A673 (cell line): Measurements from ENCODE around the gene ZNRF3. TPM values are rescaled to one million over a fixed set of nuclear protein-coding genes. Genes with fewer than 3 reads are reported as not detected.
A peak's percentile ranks its signal among the peaks of the same experiment; 100 is the strongest.
"Not testable (repeated sequence)": the region's sequence is repeated elsewhere in the genome, so short reads cannot be mapped to it uniquely, and the experiment has no call there.

Experiments
- BruUV-seq: library from RNA; stranded (reverse); fragments of 400-500 nt; replicated peaks from 2 replicates; lab custom pipeline; 2021; lab: Mats Ljungman, UMichigan
- CTCF ChIA-PET: fragments of 300-600 bp; sonication (Branson Sonifier 250); formaldehyde crosslinking; loops from one replicate; lab custom pipeline; 2022; ENCODE audit warnings: antibody characterized with exemption; lab: Charles Lee
- POLR2A ChIA-PET: fragments of 300-600 bp; sonication (Branson Sonifier 250); formaldehyde crosslinking; loops from one replicate; lab custom pipeline; 2022; ENCODE audit warnings: antibody characterized with exemption; ENCODE audit not compliant: low non-redundant PET; lab: Charles Lee
- DNase-seq: peaks from one replicate; pipeline ENCODE4 v3.0.0-alpha.2; 2015; ENCODE audit warnings: low spot score
- H3K27ac ChIP-seq: fragments of 200-600 bp; sonication (generic); 2 replicates; pipeline ENCODE4 v1.5.1; 2016; ENCODE audit warnings: mixed run types, low read depth, mild to moderate bottlenecking, mixed read lengths, antibody characterized with exemption, low read length; ENCODE audit not compliant: poor library complexity, severe bottlenecking
- H3K27me3 ChIP-seq: fragments of 200-600 bp; sonication (generic); replicated peaks from 2 replicates; pipeline ENCODE4 v1.6.1; 2017; ENCODE audit warnings: mixed run types, low read depth, mild to moderate bottlenecking, mixed read lengths, antibody characterized with exemption, low read length; ENCODE audit not compliant: insufficient read depth, poor library complexity
- H3K36me3 ChIP-seq: fragments of 200-600 bp; sonication (generic); 2 replicates; pipeline ENCODE4 v1.6.1; 2016; ENCODE audit warnings: mixed run types, mild to moderate bottlenecking, mixed read lengths, antibody characterized with exemption, low read length; ENCODE audit not compliant: insufficient read depth, poor library complexity, severe bottlenecking
- H3K4me1 ChIP-seq: fragments of 200-600 bp; sonication (generic); 2 replicates; pipeline ENCODE4 v1.6.1; 2017; ENCODE audit warnings: mixed run types, mild to moderate bottlenecking, mixed read lengths, antibody characterized with exemption, low read length; ENCODE audit not compliant: insufficient read depth, poor library complexity, severe bottlenecking
- H3K4me3 ChIP-seq: fragments of 200-600 bp; sonication (generic); 2 replicates; pipeline ENCODE4 v1.5.1; 2016; ENCODE audit warnings: low read depth, mixed run types, mild to moderate bottlenecking, mixed read lengths, low read length; ENCODE audit not compliant: poor library complexity, severe bottlenecking
- H3K9me3 ChIP-seq: fragments of 200-600 bp; sonication (generic); 2 replicates; pipeline ENCODE4 v1.6.1; 2016; ENCODE audit warnings: mixed run types, low read depth, mild to moderate bottlenecking, mixed read lengths, antibody characterized with exemption, low read length; ENCODE audit not compliant: poor library complexity, severe bottlenecking
- EZH2 ChIP-seq: fragments of 200-600 bp; sonication (generic); IDR thresholded peaks from 2 replicates; pipeline ENCODE4 v1.6.1; 2017; ENCODE audit warnings: borderline replicate concordance, low read depth, mild to moderate bottlenecking, mixed read lengths, antibody characterized with exemption, low read length; ENCODE audit not compliant: poor library complexity, severe bottlenecking
- intact Hi-C: fragments of 100-400 bp; cut with micrococcal nuclease; formaldehyde crosslinking; loops from one replicate; pipeline ENCODE4 v1.10.0; 2022; ENCODE audit not compliant: unreplicated experiment
- total RNA-seq: library from RNA; stranded (reverse); gene quantifications from 2 replicates; pipeline ENCODE4 v1.2.3, GENCODE V29; 2021
- TF ChIP-seq, protein P1 (sequence below): fragments of 300-800, 200-600 bp; sonication (generic); conservative IDR thresholded peaks from 2 replicates; pipeline ENCODE4 v1.5.1; 2017; ENCODE audit warnings: low read depth, mild to moderate bottlenecking, antibody characterized with exemption, low read length, moderate library complexity, mixed read lengths

The ZNRF3 gene
- total RNA-seq, 1 experiment from 2014 or later, result 11.9 TPM

GRCh38 chr22:28883917-28884746, 760 bp downstream of the ZNRF3 start:
- H3K27ac ChIP-seq, result no peak overlapping the region
- H3K27me3 ChIP-seq, result no peaks in the 10 kb centered on the region
- no peaks in the 10 kb centered on the region for H3K9me3 ChIP-seq
- CTCF ChIA-PET, result interaction anchor here (0.6 kb wide), 1 partner anchor 28 kb away, joined by 3 read pairs; no protein-coding TSS in a partner anchor
- no TSS peak for BruUV-seq
- TF ChIP-seq EZH2, result no peak
- TF ChIP-seq, protein P1, sequence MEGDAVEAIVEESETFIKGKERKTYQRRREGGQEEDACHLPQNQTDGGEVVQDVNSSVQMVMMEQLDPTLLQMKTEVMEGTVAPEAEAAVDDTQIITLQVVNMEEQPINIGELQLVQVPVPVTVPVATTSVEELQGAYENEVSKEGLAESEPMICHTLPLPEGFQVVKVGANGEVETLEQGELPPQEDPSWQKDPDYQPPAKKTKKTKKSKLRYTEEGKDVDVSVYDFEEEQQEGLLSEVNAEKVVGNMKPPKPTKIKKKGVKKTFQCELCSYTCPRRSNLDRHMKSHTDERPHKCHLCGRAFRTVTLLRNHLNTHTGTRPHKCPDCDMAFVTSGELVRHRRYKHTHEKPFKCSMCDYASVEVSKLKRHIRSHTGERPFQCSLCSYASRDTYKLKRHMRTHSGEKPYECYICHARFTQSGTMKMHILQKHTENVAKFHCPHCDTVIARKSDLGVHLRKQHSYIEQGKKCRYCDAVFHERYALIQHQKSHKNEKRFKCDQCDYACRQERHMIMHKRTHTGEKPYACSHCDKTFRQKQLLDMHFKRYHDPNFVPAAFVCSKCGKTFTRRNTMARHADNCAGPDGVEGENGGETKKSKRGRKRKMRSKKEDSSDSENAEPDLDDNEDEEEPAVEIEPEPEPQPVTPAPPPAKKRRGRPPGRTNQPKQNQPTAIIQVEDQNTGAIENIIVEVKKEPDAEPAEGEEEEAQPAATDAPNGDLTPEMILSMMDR, result no peak
- H3K4me1 ChIP-seq, result peaks cover 20% of the 10 kb centered on the region
- no peaks in the 10 kb centered on the region for H3K36me3 ChIP-seq
- peak overlapping the region; percentile 55 for H3K4me3 ChIP-seq
- peak; percentile 30 for DNase-seq
- intact Hi-C loops, result no loop called here
- POLR2A ChIA-PET, result no interaction called here

DNA sequence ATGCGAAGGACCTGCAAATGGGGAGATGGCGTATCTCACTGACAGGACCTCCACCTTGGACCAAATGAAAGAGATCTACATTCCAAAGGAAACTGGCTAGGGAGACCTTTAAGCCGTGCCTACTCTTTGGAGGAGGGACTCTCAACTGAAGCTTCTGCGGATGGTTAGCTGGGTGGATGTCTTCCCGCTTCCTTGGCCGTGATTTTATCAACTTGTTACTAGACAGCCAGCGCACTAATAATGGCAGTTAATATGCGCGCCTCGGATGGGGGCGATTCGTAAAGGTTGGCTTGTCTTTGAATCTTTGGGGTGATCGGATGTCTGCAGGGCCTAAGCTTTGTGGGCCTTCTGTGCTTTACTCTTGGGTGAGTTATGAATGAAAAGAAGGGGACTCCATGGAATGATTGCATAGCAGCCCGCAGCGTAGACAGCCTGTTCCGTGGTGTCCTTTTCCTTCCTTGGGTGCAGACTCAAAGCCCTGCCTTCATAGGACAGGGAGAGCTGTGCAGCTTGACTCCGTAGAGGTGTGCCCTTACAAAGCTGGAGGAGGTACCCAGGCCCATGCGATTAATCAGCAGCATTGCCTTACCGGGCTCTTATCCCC, 1.5 kb downstream of the ZNRF3 start:
- BruUV-seq, result TSS peak; percentile 25
- TF ChIP-seq, protein P1, result no peak
- TF ChIP-seq EZH2, result no peak
- POLR2A ChIA-PET, result no interaction called here
- Histone ChIP-seq H3K27me3 (no peaks in the 10 kb centered on the region), H3K4me3 (peak overlapping the region; percentile 55), H3K27ac (no peak overlapping the region), H3K9me3 (no peaks in the 10 kb centered on the region), H3K4me1 (peaks cover 20% of the 10 kb centered on the region), H3K36me3 (no peaks in the 10 kb centered on the region)
- CTCF ChIA-PET, result no interaction called here
- DNase-seq, result no peak
- intact Hi-C loops, result no loop called here

DNA sequence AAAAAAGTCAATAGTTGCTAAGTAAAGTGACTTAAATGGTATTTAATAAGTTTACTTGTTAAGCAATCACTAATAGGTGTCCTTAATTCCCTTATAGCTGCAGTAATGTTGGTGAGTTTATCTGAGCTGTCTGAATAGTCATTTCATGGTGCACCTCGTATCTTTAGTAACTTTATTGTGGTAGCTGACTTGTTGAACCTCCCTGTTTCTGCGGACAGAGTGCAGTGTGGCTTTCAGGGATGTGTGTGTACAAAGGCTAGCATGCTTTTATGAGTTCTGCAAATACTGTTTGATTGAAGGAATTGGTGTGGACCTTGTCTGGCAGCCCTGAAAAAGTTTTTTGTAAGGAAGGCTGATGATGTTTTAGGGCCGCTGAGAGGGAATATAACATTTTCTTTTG, 2.6 kb downstream of the ZNRF3 start:
- DNase-seq, result no peak
- ChIA-PET CTCF (no interaction called here), POLR2A (no interaction called here)
- intact Hi-C loops, result no loop called here
- H3K27ac ChIP-seq, result no peak overlapping the region
- H3K4me1 ChIP-seq, result peaks cover 20% of the 10 kb centered on the region
- H3K36me3 ChIP-seq, result no peaks in the 10 kb centered on the region
- H3K27me3 ChIP-seq, result no peaks in the 10 kb centered on the region
- BruUV-seq, result no TSS peak
- TF ChIP-seq, protein P1, result no peak
- TF ChIP-seq EZH2, result no peak
- no peak overlapping the region for H3K4me3 ChIP-seq
- no peaks in the 10 kb centered on the region for H3K9me3 ChIP-seq

- peaks cover 20% of the 10 kb centered on the region for H3K4me1 ChIP-seq
- H3K27ac ChIP-seq, H3K9me3 ChIP-seq, BruUV-seq, DNase-seq, H3K4me3 ChIP-seq, H3K36me3 ChIP-seq, POLR2A ChIA-PET, H3K27me3 ChIP-seq, intact Hi-C loops, CTCF ChIA-PET: not testable (repeated sequence)
Measured at GRCh38 chr22:28886679-28887078, 3.3 kb downstream of the ZNRF3 start.
